PC-3 (cell line): Measurements from ENCODE around the gene EPHB3.

Experiments used
- EZH2 ChIP-seq: fragments of 300-600 bp; sonication (generic); IDR thresholded peaks from one replicate; pipeline ENCODE4 v1.6.1; 2017; ENCODE audit warnings: antibody characterized with exemption, mild to moderate bottlenecking, low read length; ENCODE audit not compliant: unreplicated experiment
- EZH2phosphoT487 ChIP-seq: fragments of 300-600 bp; sonication (generic); IDR thresholded peaks from 2 replicates; pipeline ENCODE4 v1.6.1; 2018; ENCODE audit warnings: mild to moderate bottlenecking, antibody characterized with exemption, low read length, borderline replicate concordance
- TF ChIP-seq, protein P1 (sequence below): fragments of 300-600 bp; sonication (generic); conservative IDR thresholded peaks from 2 replicates; pipeline ENCODE4 v1.5.1; 2017; ENCODE audit warnings: antibody characterized with exemption, low read depth, mild to moderate bottlenecking, low read length

- TF ChIP-seq, protein P1, sequence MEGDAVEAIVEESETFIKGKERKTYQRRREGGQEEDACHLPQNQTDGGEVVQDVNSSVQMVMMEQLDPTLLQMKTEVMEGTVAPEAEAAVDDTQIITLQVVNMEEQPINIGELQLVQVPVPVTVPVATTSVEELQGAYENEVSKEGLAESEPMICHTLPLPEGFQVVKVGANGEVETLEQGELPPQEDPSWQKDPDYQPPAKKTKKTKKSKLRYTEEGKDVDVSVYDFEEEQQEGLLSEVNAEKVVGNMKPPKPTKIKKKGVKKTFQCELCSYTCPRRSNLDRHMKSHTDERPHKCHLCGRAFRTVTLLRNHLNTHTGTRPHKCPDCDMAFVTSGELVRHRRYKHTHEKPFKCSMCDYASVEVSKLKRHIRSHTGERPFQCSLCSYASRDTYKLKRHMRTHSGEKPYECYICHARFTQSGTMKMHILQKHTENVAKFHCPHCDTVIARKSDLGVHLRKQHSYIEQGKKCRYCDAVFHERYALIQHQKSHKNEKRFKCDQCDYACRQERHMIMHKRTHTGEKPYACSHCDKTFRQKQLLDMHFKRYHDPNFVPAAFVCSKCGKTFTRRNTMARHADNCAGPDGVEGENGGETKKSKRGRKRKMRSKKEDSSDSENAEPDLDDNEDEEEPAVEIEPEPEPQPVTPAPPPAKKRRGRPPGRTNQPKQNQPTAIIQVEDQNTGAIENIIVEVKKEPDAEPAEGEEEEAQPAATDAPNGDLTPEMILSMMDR, result no peak
- no peak for TF ChIP-seq EZH2phosphoT487
- TF ChIP-seq EZH2, result no peak
These were observed 8.4 kb downstream of the EPHB3 start for GRCh38 chr3:184570035-184570434.
